Lower leg skin (tissue), 3 donors: ENCODE measurements around the gene ANO2.

Experiments used
- POLR2A ChIP-seq, 2 donors: fragments of 450-650 bp; IDR thresholded peaks; one replicate each; pipeline ENCODE4 v1.6.1; 2016 to 2017; ENCODE audit warnings: antibody characterized with exemption in 2 of 2, mild to moderate bottlenecking in 1 of 2, moderate library complexity in 1 of 2
- TF ChIP-seq, protein P1 (sequence below), 3 donors: fragments of 450-650 bp; IDR thresholded peaks; one replicate each; pipeline ENCODE4 v1.5.1; 2016; ENCODE audit warnings: antibody characterized with exemption in 3 of 3, mild to moderate bottlenecking in 3 of 3, moderate library complexity in 2 of 3

DNA sequence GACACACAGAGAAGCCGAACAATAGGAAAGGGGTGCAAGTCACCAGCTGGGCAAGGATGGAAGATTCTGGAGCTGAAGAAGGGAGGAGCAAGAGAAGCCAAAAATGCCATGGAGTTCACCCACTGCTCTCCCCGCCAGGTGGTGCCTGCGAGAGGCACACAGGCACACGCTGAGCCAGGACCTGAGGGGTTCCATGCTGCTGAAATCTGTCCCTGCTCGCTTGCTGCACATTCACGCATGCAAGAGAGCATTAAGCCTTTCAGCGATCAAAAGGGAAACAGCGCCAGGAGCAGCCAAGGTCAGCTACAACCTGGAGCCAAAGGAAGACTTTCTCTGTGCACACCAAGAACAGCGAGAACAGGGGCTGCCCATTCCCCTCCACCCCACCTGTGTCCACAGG, 104.1 kb downstream of the ANO2 start:
- no peak for TF ChIP-seq POLR2A (IDR thresholded peaks at IDR 0.05)
- TF ChIP-seq, protein P1, sequence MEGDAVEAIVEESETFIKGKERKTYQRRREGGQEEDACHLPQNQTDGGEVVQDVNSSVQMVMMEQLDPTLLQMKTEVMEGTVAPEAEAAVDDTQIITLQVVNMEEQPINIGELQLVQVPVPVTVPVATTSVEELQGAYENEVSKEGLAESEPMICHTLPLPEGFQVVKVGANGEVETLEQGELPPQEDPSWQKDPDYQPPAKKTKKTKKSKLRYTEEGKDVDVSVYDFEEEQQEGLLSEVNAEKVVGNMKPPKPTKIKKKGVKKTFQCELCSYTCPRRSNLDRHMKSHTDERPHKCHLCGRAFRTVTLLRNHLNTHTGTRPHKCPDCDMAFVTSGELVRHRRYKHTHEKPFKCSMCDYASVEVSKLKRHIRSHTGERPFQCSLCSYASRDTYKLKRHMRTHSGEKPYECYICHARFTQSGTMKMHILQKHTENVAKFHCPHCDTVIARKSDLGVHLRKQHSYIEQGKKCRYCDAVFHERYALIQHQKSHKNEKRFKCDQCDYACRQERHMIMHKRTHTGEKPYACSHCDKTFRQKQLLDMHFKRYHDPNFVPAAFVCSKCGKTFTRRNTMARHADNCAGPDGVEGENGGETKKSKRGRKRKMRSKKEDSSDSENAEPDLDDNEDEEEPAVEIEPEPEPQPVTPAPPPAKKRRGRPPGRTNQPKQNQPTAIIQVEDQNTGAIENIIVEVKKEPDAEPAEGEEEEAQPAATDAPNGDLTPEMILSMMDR (IDR thresholded peaks at IDR 0.05) = no peak
